GM12878 (cell line): Measurements from ENCODE around the gene NEO1. TPM values are rescaled to one million over a fixed set of nuclear protein-coding genes. Genes with fewer than 3 reads are reported as not detected.

Experiments used
- ATAC-seq: fragments of 200-7000 bp; cut with Tn5 transposase; 3 replicates; pipeline ENCODE4 v1.9.1; 2020; ENCODE audit warnings: mild to moderate bottlenecking, moderate library complexity
- BruUV-seq: library from RNA; stranded (reverse); fragments of 400-500 nt; replicated peaks from 2 replicates; lab custom pipeline; 2021; lab: Mats Ljungman, UMichigan
- CTCF ChIA-PET: fragments of 300-600 bp; sonication (Branson Sonifier 250); formaldehyde crosslinking; extraction: SDS; loops from one replicate; lab custom pipeline; 2021; ENCODE audit warnings: inconsistent platforms; lab: Yijun Ruan, JAX
- POLR2A ChIA-PET: fragments of 350-600 bp; formaldehyde crosslinking; extraction: SDS; loops from one replicate; lab custom pipeline; 2021; ENCODE audit warnings: inconsistent platforms; lab: Charles Lee
- RAD21 ChIA-PET: fragments of 300-600 bp; sonication (Branson Sonifier 250); formaldehyde crosslinking; loops from one replicate; lab custom pipeline; 2023; ENCODE audit warnings: antibody characterized with exemption; ENCODE audit not compliant: unreplicated experiment; lab: Charles Lee
- SMC1A ChIA-PET: fragments of 300-600 bp; sonication (Branson Sonifier 250); formaldehyde crosslinking; loops from one replicate; lab custom pipeline; 2023; ENCODE audit not compliant: unreplicated experiment, uncharacterized antibody; lab: Charles Lee
- DNase-seq: peaks from one replicate; pipeline ENCODE4 v3.0.0-alpha.2; 2011; ENCODE audit warnings: low read depth, low spot score
- FAIRE-seq: peaks from 3 replicates; lab custom pipeline; 2011; peaks lifted over from hg19 to GRCh38; lab: Jason Lieb, UNC
- H2AFZ ChIP-seq: 2 replicates; pipeline ENCODE4 v1.6.0; 2011; ENCODE audit warnings: low read depth, low read length, control low read depth; ENCODE audit not compliant: control insufficient read depth
- H3K27ac ChIP-seq: 2 replicates; pipeline ENCODE4 v1.5.1; 2011; ENCODE audit warnings: control low read depth; ENCODE audit not compliant: control insufficient read depth, insufficient read depth
- H3K27me3 ChIP-seq, 2 experiments: replicated peaks in 1 of 2; 2 replicates each; pipeline versions ENCODE4 v1.6.0 to v1.6.1; 2011; ENCODE audit warnings: low read length in 1 of 2; ENCODE audit not compliant: control insufficient read depth in 2 of 2, insufficient read depth in 2 of 2
- H3K36me3 ChIP-seq, 2 experiments: 2 replicates each; pipeline ENCODE4 v1.5.1; 2011; ENCODE audit warnings: low read length in 1 of 2; ENCODE audit not compliant: control insufficient read depth in 2 of 2, insufficient read depth in 2 of 2
- H3K4me1 ChIP-seq: 2 replicates; pipeline ENCODE4 v1.6.1; 2011; ENCODE audit warnings: mild to moderate bottlenecking, low read length, moderate library complexity, mixed read lengths; ENCODE audit not compliant: control insufficient read depth, insufficient read depth
- H3K4me2 ChIP-seq: 2 replicates; pipeline ENCODE4 v1.6.0; 2011; ENCODE audit warnings: control low read depth; ENCODE audit not compliant: control insufficient read depth, insufficient read depth
- H3K4me3 ChIP-seq: fragments of 200-600 bp; sonication (generic); 2 replicates; pipeline ENCODE4 v1.5.1; 2016
- H3K79me2 ChIP-seq: 2 replicates; pipeline ENCODE4 v1.6.0; 2011; ENCODE audit warnings: low read length; ENCODE audit not compliant: control insufficient read depth, insufficient read depth
- H3K9ac ChIP-seq: 2 replicates; pipeline ENCODE4 v1.8.0; 2011; ENCODE audit warnings: low read length, control low read depth, mixed read lengths; ENCODE audit not compliant: control insufficient read depth, insufficient read depth
- H3K9me3 ChIP-seq: replicated peaks from 3 replicates; pipeline ENCODE4 v1.5.1; 2011; ENCODE audit warnings: mild to moderate bottlenecking, low read length; ENCODE audit not compliant: control insufficient read depth, insufficient read depth
- H4K20me1 ChIP-seq: 2 replicates; pipeline ENCODE4 v1.6.0; 2011; ENCODE audit not compliant: control insufficient read depth, insufficient read depth
- ASH2L ChIP-seq: fragments of 300-600, 200-600 bp; sonication (generic); IDR thresholded peaks from 2 replicates; pipeline ENCODE4 v1.6.1; 2017; ENCODE audit warnings: low read depth, mild to moderate bottlenecking, borderline replicate concordance
- ATF3 ChIP-seq: IDR thresholded peaks from 2 replicates; pipeline ENCODE4 v1.6.1; 2011; ENCODE audit warnings: low read depth, mild to moderate bottlenecking, low read length, moderate library complexity, borderline replicate concordance; ENCODE audit errors: extremely low read depth
- ATF7 ChIP-seq: fragments of 450-650 bp; IDR thresholded peaks from 2 replicates; pipeline ENCODE4 v1.6.1; 2016; ENCODE audit warnings: low read depth, mild to moderate bottlenecking
- BACH1 ChIP-seq: fragments of 450-650 bp; IDR thresholded peaks from 2 replicates; pipeline ENCODE4 v1.6.1; 2017; ENCODE audit warnings: mild to moderate bottlenecking, borderline replicate concordance
- BRCA1 ChIP-seq: IDR thresholded peaks from 2 replicates; pipeline ENCODE4 v1.6.1; 2011; ENCODE audit warnings: low read depth, low read length, improper control_type of control experiment
- CBX3 ChIP-seq: fragments of 200-600 bp; sonication (generic); IDR thresholded peaks from 2 replicates; pipeline ENCODE4 v1.6.1; 2016; ENCODE audit warnings: low read depth, borderline replicate concordance
- CEBPZ ChIP-seq: fragments of 150-350 bp; IDR thresholded peaks from 2 replicates; pipeline ENCODE4 v1.6.1; 2016; ENCODE audit warnings: low read depth, low read length
- IKZF2 ChIP-seq, 2 experiments: fragments of 450-650 bp; IDR thresholded peaks; 2 replicates each; pipeline ENCODE4 v1.6.1; 2017; ENCODE audit warnings: mild to moderate bottlenecking in 2 of 2, moderate library complexity in 2 of 2
- MTA3 ChIP-seq: IDR thresholded peaks from 2 replicates; pipeline ENCODE4 v1.6.1; 2012; ENCODE audit warnings: low read length, inconsistent platforms, borderline replicate concordance
- NFYA ChIP-seq: IDR thresholded peaks from 2 replicates; pipeline ENCODE4 v1.6.1; 2011; ENCODE audit warnings: low read depth, mild to moderate bottlenecking, low read length, improper control_type of control experiment, borderline replicate concordance
- PAX5 ChIP-seq: IDR thresholded peaks from 2 replicates; pipeline ENCODE4 v1.6.1; 2011; ENCODE audit warnings: low read depth, low read length, borderline replicate concordance
- POLR2AphosphoS5 ChIP-seq: IDR thresholded peaks from 2 replicates; pipeline ENCODE4 v1.6.1; 2011; ENCODE audit warnings: mild to moderate bottlenecking, low read length, inconsistent platforms
- RELA ChIP-seq: fragments of 450-650 bp; IDR thresholded peaks from 2 replicates; pipeline ENCODE4 v1.8.0; 2014; ENCODE audit warnings: borderline replicate concordance; ENCODE audit not compliant: partially characterized antibody
- SIN3A ChIP-seq: IDR thresholded peaks from 2 replicates; pipeline ENCODE4 v1.6.1; 2012; ENCODE audit warnings: low read depth, low read length, improper control_type of control experiment
- SIX5 ChIP-seq: IDR thresholded peaks from 2 replicates; pipeline ENCODE4 v1.6.1; 2011; ENCODE audit warnings: mild to moderate bottlenecking, low read depth, low read length, moderate library complexity; ENCODE audit not compliant: severe bottlenecking
- SPI1 ChIP-seq: IDR thresholded peaks from 2 replicates; pipeline ENCODE4 v1.6.1; 2011; ENCODE audit warnings: low read depth, mild to moderate bottlenecking, low read length, moderate library complexity, borderline replicate concordance; ENCODE audit not compliant: insufficient read depth
- WGBS: methylation state at CpG from one replicate; pipeline ENCODE4 v1.1.6; 2016; ENCODE audit warnings: low lambda C conversion rate; ENCODE audit not compliant: insufficient replicate concordance, insufficient coverage; ENCODE audit errors: missing lambda C conversion rate; 5-methylcytosine and 5-hydroxymethylcytosine counted together
- in situ Hi-C: fragments of 300-500 bp; cut with MboI; formaldehyde crosslinking; loops from 9 replicates; pipeline ENCODE4 v1.14.3; 2018; ENCODE audit warnings: mixed read lengths
- intact Hi-C: fragments of 100-400 bp; cut with micrococcal nuclease; formaldehyde crosslinking; loops from one replicate; pipeline ENCODE4 v1.14.2; 2022; ENCODE audit not compliant: unreplicated experiment
- polyA plus RNA-seq, 11 experiments: library from polyadenylated mRNA; depleted of rRNA in 4 of 11; unstranded in 6 of 11; stranded (reverse) in 5 of 11; fragments of >200 nt; fragmentation: Nextera tagmentation in 4 of 11; fragmentation: Illumina TruSeq in 1 of 11; extraction: Ambion mirVana in 4 of 11; extraction: Trizol in 1 of 11; gene quantifications; 1 replicate in 1 of 11; 2 replicates in 10 of 11; pipeline versions ENCODE4 v1.2.1 to v1.2.3, GENCODE V29; 2011 to 2016; ENCODE audit warnings: inconsistent platforms in 2 of 11, missing spikeins in 2 of 11, low read depth in 1 of 11
- total RNA-seq, 4 experiments: library from RNA; depleted of rRNA in 3 of 4; stranded (reverse); fragments of >200 nt in 3 of 4; fragmentation: Illumina TruSeq in 1 of 4; extraction: Trizol in 1 of 4; gene quantifications; 2 replicates each; pipeline versions ENCODE4 v1.2.1 to v1.2.3, GENCODE V29; 2013 to 2021
- TF ChIP-seq, protein P1 (sequence below): fragments of 450-650 bp; IDR thresholded peaks from 2 replicates; pipeline ENCODE4 v1.6.1; 2016; ENCODE audit warnings: mild to moderate bottlenecking, moderate library complexity, borderline replicate concordance

NEO1 gene
- total and polyA plus RNA-seq, 10 of the 15 experiments (the other 5 are each of a cell fraction or from before 2014, with no cell fraction given) = 0.03 to 2.0 (median 0.32) TPM

DNA sequence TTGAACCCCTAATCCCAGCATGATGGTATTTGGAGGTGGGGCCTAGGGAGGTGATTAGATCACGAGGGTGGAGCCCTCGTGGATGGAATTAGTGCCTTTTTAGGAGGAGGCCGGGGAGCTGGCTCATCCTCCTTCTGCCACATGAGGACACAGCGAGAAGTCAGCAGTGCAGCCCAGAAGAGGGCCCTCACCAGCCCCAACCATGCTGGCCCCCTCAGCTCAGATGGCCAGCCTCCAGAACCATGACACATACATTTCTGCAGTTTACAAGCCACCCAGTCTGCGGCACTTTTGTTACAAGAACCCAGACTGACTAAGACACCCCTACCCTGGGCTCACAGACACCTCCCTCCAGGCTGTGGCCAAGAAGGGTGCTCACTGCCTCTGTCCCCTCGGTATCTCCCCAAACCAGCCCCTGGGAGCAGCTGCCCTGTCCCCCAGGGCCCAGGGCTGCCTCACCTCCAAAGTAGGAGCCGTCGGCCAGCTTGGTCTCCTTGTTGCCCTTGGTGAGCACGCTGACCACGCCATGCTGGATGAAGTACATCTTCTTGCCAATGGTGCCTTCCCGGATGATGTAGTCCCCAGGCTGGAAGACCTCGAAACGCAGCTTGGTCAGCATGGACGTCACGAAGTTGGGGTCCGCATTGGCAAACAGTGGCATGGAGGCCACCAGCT lies 272.4 kb downstream of the NEO1 start:
- Histone ChIP-seq H3K27ac (no peak overlapping the region), H3K36me3 (no peaks in the 10 kb centered on the region), H3K4me1 (peaks cover 4% of the 10 kb centered on the region; the same call in 1 of the 2 replicates), H3K9me3 (no peaks in the 10 kb centered on the region), H3K27me3 (no peaks in the 10 kb centered on the region), H4K20me1 (no peaks in the 10 kb centered on the region), H3K4me2 (no peak overlapping the region), H3K79me2 (no peaks in the 10 kb centered on the region), H2AFZ (no peak overlapping the region), H3K4me3 (no peak overlapping the region), H3K9ac (no peak overlapping the region)
- ChIA-PET POLR2A (no interaction called here), RAD21 (no interaction called here), CTCF (interaction anchor here (0.6 to 0.8 kb wide), 2 partner anchors 81 to 375 kb away, joined by 3 read pairs; no protein-coding TSS in a partner anchor), SMC1A (no interaction called here)
- 62% methylated on average over 16 of the region's 16 CpGs for WGBS
- BruUV-seq = no TSS peak
- intact Hi-C loops = no loop called here
- no peak for DNase-seq
- FAIRE-seq = no peak
- in situ Hi-C loops = no loop called here
- ATAC-seq = no peak
- TF ChIP-seq CEBPZ (no peak), POLR2AphosphoS5 (no peak), SPI1 (no peak), SIN3A (no peak), NFYA (no peak), RELA (no peak), SIX5 (no peak), ATF3 (no peak), IKZF2 (IDR thresholded peaks at IDR 0.05) (no peak), MTA3 (no peak), PAX5 (no peak), ATF7 (no peak), BRCA1 (no peak), ASH2L (no peak), BACH1 (no peak), CBX3 (no peak)
- TF ChIP-seq, protein P1, sequence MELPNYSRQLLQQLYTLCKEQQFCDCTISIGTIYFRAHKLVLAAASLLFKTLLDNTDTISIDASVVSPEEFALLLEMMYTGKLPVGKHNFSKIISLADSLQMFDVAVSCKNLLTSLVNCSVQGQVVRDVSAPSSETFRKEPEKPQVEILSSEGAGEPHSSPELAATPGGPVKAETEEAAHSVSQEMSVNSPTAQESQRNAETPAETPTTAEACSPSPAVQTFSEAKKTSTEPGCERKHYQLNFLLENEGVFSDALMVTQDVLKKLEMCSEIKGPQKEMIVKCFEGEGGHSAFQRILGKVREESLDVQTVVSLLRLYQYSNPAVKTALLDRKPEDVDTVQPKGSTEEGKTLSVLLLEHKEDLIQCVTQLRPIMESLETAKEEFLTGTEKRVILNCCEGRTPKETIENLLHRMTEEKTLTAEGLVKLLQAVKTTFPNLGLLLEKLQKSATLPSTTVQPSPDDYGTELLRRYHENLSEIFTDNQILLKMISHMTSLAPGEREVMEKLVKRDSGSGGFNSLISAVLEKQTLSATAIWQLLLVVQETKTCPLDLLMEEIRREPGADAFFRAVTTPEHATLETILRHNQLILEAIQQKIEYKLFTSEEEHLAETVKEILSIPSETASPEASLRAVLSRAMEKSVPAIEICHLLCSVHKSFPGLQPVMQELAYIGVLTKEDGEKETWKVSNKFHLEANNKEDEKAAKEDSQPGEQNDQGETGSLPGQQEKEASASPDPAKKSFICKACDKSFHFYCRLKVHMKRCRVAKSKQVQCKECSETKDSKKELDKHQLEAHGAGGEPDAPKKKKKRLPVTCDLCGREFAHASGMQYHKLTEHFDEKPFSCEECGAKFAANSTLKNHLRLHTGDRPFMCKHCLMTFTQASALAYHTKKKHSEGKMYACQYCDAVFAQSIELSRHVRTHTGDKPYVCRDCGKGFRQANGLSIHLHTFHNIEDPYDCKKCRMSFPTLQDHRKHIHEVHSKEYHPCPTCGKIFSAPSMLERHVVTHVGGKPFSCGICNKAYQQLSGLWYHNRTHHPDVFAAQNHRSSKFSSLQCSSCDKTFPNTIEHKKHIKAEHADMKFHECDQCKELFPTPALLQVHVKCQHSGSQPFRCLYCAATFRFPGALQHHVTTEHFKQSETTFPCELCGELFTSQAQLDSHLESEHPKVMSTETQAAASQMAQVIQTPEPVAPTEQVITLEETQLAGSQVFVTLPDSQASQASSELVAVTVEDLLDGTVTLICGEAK = no peak
